GM12865 (cell line): ENCODE measurements around the gene CFAP69.

Experiments used
- DNase-seq: peaks from one replicate; pipeline ENCODE4 v3.0.0; 2010; ENCODE audit warnings: low read depth
- H3K4me3 ChIP-seq: 2 replicates; pipeline ENCODE4 v1.5.1; 2011; ENCODE audit warnings: mild to moderate bottlenecking, low read depth, low read length, control low read depth
- TF ChIP-seq, protein P1 (sequence below): IDR thresholded peaks from 2 replicates; pipeline ENCODE4 v1.5.1; 2011; ENCODE audit warnings: low read length, control low read depth, low read depth, inconsistent platforms; ENCODE audit not compliant: insufficient read depth; ENCODE audit errors: missing control alignments

Gene CFAP69

DNA sequence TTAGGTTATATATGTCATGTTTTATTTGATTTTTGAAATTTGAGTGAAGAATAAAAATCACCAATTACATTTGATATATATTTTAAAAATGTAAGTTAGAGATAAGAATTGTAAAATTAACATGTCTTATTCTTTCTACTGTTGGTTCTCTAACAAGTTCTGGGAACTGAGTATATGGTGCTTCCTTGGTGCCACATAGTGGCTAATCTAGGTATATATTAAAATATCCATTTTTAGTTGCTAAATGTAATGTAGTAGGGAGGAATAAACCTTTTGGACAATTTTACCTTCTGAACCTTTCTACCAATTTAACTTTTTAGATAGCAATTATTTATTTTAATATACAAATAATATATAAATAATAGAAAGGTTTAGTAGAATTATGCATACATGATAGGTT, 17.5 kb downstream of the CFAP69 start:
- TF ChIP-seq, protein P1, sequence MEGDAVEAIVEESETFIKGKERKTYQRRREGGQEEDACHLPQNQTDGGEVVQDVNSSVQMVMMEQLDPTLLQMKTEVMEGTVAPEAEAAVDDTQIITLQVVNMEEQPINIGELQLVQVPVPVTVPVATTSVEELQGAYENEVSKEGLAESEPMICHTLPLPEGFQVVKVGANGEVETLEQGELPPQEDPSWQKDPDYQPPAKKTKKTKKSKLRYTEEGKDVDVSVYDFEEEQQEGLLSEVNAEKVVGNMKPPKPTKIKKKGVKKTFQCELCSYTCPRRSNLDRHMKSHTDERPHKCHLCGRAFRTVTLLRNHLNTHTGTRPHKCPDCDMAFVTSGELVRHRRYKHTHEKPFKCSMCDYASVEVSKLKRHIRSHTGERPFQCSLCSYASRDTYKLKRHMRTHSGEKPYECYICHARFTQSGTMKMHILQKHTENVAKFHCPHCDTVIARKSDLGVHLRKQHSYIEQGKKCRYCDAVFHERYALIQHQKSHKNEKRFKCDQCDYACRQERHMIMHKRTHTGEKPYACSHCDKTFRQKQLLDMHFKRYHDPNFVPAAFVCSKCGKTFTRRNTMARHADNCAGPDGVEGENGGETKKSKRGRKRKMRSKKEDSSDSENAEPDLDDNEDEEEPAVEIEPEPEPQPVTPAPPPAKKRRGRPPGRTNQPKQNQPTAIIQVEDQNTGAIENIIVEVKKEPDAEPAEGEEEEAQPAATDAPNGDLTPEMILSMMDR = peak; percentile 8
- DNase-seq = peak; percentile 17
- no peak overlapping the region for H3K4me3 ChIP-seq

DNA sequence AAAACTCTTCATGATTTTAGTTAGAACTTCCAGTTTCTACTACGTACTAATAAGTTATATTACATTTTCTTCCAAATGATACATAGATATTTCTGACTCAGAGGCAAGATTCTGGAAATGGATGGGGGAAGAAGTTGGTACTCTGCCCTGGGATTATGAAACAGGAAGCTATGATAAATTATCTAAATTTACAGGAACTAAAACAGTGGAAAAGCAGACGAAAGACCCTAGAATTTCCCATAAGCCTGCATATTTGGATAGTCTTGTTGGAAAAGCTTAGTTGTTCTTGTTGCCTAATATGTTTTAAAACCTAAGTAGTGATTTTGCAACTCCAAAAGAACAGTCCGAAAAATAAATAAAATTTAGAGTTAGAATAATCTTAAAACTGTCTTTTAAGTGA, 21.8 kb downstream of the CFAP69 start:
- H3K4me3 ChIP-seq = no peak overlapping the region
- DNase-seq = no peak
- TF ChIP-seq, protein P1 = no peak

DNA sequence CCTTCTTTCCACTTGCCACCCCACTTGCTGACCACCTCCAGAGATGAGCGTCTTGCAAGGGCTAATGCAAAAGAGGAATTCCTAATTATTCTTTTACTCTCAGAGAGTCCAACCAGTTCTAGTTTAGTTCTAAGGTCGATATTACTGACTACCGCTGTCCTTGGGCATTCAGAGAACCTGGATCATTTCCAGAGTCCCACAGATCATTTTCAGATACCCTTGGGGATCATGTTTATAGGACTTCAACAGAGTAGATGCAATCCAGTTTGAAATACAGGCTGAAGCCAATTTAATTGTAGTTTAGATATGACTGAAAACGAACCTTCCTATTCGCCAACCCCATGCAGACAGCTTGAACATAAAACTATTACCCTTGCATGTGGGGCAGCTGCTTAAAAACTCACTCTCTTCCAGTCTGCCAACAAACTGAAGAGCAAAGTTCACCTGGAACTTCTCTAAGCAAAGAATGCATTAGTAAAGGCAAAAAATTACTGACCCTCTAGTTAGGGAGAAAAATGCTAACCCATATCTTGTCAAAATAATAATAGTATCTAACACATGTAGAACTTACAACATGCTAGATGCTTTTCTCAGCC, 22.4 kb downstream of the CFAP69 start:
- H3K4me3 ChIP-seq = no peak overlapping the region
- no peak for DNase-seq
- TF ChIP-seq, protein P1 = no peak

DNA sequence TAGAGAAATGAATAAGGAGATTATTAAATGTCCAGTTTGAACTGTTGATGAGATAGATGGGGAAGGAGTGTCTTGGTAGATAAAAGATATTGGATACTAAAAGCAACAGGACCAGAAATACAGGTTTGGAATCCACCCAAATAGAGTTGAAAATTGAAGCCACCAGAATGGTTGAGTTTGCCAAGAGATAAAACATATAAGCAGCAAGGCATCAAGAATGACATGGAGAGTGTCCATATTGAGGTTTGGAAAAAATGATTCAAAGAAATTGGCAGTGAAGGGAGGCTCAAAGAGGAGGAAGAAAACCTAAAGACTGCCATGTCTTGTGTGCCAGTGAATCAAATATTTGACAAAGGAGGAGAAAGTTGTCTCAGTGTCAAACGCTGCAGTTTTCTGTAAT, 24.2 kb downstream of the CFAP69 start:
- H3K4me3 ChIP-seq = no peak overlapping the region
- no peak for DNase-seq
- TF ChIP-seq, protein P1 = no peak

DNA sequence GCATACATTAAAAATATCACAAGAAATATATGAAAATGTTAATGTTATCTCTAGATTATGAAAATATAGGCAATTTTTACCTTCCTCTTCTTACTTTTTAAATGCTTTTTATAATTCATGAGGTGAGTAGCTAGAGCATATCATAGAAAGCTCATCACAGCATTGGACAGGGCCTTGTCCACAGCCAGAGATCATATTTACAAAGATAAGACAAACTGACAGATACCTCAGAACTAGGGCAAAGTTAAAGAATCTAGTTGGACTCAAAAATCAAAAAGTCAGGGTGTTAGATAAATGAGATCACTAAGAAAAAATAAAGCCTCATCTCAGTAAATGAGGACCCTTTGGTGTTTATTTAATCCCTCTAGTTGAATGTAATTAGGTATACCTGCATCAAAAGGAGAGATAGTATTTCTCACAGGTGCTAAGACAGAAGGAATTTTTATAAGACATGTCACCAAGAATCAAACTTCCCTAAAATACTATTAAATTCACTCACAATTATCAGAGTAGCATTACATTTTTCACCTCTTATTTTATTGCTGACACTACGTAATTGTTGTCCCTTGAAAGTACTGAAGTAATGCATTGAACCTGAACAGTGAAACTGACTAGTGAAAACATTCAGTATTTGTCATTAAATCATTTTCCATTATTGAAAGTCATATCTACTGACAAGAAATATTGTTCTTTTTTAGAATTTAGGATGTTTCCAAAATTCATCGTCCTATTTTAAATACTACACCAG, 25.6 kb downstream of the CFAP69 start:
- H3K4me3 ChIP-seq = no peak overlapping the region
- TF ChIP-seq, protein P1 = no peak

DNA sequence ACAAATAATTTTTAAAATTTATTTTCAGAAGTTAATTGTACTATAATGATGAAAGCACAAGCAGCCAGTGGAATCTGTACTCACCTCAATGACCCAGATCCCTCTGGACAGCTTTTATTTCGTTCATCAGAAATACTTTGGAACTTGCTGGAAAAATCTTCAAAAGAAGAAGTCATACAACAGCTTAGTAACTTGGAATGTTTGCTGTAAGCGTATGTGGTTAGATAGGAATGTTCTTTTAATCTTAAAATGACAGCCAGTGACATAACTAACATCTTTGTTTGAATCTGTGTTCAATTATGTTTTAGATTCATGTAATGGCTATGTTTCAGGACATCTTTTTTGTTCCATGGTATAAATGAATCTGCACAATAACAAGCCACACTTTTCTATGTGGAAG, 26.8 kb downstream of the CFAP69 start:
- H3K4me3 ChIP-seq = no peak overlapping the region
- TF ChIP-seq, protein P1 = no peak
- no peak for DNase-seq

More for the DNA sequence above, 25.6 kb downstream of the CFAP69 start:
- no peak for DNase-seq
